DND-41 (cell line): ENCODE data around the gene KIFC3.

Source experiments
- EZH2 ChIP-seq: IDR thresholded peaks from 3 replicates; pipeline ENCODE4 v1.6.1; 2012; ENCODE audit warnings: borderline replicate concordance, low read depth, mild to moderate bottlenecking, moderate library complexity, low read length, inconsistent platforms; ENCODE audit not compliant: severe bottlenecking
- TF ChIP-seq, protein P1 (sequence below): IDR thresholded peaks from 2 replicates; pipeline ENCODE4 v1.5.1; 2012; ENCODE audit warnings: borderline replicate concordance, low read length, moderate library complexity, mild to moderate bottlenecking; ENCODE audit not compliant: poor library complexity, severe bottlenecking; ENCODE audit errors: extremely low read depth

DNA sequence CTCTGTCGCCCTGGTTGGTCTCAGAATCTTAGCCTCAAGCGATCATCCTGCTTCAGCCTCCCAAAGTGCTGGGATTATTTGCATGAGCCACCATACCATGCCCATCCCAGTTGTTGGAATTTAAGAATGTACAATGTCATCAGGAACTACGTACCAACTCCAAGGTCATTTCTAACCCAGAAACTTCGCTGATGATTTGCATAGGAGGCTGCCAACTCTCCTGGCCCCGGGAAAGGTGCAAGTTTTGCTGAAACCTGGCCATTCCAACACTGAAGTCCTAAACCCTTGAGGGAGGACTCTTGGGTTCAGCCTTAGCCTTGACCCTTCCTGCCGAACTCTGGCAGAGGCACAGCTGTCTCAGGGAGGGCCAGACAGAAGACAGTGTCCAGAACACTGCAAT, 2.9 kb upstream of the KIFC3 start:
- TF ChIP-seq, protein P1, sequence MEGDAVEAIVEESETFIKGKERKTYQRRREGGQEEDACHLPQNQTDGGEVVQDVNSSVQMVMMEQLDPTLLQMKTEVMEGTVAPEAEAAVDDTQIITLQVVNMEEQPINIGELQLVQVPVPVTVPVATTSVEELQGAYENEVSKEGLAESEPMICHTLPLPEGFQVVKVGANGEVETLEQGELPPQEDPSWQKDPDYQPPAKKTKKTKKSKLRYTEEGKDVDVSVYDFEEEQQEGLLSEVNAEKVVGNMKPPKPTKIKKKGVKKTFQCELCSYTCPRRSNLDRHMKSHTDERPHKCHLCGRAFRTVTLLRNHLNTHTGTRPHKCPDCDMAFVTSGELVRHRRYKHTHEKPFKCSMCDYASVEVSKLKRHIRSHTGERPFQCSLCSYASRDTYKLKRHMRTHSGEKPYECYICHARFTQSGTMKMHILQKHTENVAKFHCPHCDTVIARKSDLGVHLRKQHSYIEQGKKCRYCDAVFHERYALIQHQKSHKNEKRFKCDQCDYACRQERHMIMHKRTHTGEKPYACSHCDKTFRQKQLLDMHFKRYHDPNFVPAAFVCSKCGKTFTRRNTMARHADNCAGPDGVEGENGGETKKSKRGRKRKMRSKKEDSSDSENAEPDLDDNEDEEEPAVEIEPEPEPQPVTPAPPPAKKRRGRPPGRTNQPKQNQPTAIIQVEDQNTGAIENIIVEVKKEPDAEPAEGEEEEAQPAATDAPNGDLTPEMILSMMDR: no peak
- no peak for TF ChIP-seq EZH2
